Measurements from ENCODE around the gene RNF224. TPM values are rescaled to one million over a fixed set of nuclear protein-coding genes. Genes with fewer than 3 reads are reported as not detected.

RNF224 gene
- polyA plus RNA-seq, 1 donor: 2.4 TPM

GRCh38 chr9:137271696-137272076 is 44.4 kb downstream of the RNF224 start:
- DNase-seq (ENCODE audit: low read depth): no peak

DNA sequence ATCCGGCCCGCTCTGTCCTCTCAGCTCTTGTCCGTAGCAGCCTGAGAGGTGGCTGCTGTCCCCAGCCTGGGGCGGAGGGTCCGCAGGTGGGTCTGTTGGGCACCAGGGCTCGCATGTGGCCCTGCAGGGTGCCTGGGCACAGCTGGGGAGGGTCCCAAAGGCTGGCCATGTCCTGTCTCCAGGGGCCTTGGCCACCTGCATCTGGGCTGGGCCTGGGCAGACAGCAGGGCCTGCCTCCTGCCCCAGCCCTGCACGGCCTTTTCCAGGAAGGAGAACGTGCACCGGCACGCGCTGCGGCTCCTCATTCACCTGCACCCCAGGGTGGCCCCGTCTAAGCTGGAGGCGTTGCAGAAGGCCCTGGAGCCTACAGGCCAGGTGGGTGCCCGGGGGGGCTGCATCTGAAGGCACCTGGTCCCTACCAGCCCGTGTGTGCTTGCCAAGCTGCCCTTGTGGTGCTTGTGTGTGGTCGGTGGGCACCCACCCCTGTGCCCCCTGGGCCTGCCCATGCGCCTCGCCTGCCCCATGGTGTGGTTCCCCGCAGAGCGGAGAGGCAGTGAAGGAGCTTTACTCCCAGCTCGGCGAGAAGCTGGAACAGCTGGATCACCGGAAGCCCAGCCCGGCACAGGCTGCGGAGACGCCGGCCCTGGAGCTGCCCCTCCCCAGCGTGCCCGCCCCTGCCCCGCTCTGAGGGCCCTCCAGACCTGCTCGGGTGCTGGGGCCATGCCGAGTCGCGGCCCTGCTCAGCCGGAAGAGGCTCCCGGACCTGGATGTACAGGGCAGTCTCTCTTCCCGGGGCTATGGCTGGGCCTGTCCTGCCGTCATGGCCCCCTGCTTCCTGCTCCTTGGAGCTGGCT is 45.2 kb downstream of the RNF224 start:
- no peak for DNase-seq (ENCODE audit: low read depth)

DNA sequence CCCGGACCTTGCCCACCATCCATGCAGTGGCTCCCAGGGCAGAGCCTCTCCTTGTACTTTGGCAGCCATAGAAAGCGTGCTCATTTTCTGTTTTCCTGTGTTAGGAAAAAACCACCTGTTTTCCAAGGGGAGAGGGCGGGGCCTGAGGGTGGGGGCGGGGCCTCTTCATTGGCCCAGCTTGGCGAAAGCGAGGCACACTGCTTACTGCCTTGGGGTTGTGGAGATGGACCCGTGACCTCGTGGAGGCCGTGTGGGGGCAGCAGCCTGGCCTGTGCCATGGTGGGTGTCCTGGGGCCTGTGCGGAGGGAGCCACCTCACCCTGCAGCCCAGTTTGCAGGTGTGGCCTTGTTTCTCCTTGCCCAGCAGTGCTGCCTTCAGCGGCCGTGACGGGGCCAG is 45.8 kb downstream of the RNF224 start:
- DNase-seq (ENCODE audit: low read depth): no peak

GRCh38 chr9:137273611-137274320 is 46.5 kb downstream of the RNF224 start:
- DNase-seq (ENCODE audit: low read depth): no peak

DNA sequence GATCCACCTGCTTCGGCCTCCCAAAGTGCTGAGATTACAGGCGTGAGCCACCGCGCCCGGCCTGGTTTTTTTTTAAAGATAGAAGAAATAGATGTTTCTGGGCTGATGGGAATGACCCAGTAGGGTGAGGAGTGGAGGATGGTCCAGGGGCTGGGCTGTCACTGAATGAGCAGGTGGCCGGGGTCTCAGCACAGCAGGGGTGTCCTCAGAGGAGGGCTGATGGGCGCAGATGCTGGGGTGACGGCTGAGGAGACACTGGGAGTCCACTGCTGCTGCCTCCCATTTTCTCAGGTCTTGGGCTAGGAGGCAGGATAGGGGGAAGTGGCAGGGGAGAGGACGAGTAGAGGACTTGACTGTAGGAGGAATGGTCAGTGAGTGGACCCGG is 47.9 kb downstream of the RNF224 start:
- no peak for DNase-seq (ENCODE audit: low read depth)

- DNase-seq (ENCODE audit: low read depth): no peak
These were observed 48.5 kb downstream of the RNF224 start for GRCh38 chr9:137275588-137276472.

- peak; percentile 65 for DNase-seq (ENCODE audit: low read depth)
These were observed 49.4 kb downstream of the RNF224 start for GRCh38 chr9:137276473-137277328.

DNA sequence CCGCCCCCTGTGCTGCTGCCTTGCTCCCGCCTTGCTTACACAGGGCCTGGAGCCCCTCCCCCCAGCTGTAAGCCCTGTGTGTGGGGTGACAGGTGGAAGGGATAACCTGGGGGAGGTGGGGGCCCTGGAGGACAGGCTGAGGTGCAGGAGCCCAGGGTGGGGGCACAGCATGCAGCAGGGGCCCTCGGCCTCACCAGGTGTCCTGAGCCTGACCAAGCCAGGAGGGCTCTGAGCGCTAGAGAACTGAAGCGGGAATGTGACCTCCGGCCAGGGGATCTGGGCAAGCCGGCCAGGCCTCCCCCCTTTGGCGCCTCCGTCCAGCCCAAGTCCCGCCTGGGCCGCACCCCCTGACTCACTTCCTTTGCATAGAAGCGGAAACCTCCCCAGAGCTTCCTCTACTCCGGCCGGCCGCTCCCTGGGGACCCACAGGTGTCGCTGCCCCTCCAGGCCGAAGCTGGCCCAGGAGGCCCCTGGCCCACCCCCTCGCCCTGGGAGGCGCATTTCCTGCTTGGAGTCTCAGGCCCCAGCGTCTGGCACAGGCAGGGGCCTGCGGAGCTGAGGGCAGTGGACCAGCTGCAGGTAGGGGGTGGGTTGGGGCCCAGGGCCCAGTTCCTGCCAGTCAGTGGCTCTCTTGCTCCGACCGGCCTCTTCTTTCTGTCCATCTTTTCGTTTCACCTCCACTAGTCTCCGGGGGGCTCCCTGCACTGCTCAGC is 50.2 kb downstream of the RNF224 start, which contains the start of gene TOR4A:
Gene TOR4A (plus strand): TSS at position 398 of the 713 bp plus-strand sequence. CDS start 964 bp downstream, outside the sequence.
- no peak for DNase-seq (ENCODE audit: low read depth)

DNA sequence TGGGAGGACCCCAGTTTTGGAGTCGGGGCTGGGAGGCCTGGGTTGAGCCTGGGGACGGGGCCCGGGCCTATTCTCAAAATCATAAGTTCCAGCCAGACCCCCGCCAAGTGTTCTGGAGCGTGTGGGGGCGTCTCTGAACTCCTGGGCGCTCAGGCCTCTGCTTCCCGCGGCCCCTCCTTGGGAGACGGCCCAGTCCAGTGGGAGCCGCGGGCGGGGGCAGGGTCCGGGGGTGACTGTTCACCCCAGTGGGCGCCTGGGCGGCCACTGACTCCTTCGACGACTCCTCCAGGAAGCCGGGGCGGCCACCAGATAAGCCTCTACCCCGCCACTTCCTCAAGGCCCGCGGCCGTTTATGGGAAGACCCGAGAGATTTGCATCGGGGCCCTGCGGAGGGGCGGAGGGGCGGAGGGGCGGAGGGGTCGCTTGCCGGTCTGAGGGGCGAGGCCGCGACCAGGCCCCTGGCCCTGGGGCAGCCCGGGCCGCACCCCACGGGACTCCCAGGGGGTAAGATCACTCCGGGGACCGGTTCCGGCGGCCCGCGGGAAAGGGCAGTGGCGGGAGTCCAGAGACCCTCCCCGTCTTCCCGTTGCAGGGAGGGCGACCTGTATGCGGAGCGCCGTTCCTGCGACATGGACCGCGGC is 50.9 kb downstream of the RNF224 start:
- no peak for DNase-seq (ENCODE audit: low read depth)

Other genes starting within 250 kb of the RNF224 start
- 21.9 TPM for gene PTGDS, start 250.0 kb upstream of the RNF224 start, polyA plus RNA-seq (ENCODE audit: insufficient read length)
- 0.61 TPM for gene LCNL1, start 244.5 kb upstream of the RNF224 start, polyA plus RNA-seq (ENCODE audit: insufficient read length)
- 22.8 TPM for gene PAXX, start 235.1 kb upstream of the RNF224 start, polyA plus RNA-seq (ENCODE audit: insufficient read length)
- 0.42 TPM for gene CLIC3, start 230.9 kb upstream of the RNF224 start, polyA plus RNA-seq (ENCODE audit: insufficient read length)
- gene ABCA2, start 199.3 kb upstream of the RNF224 start, polyA plus RNA-seq (ENCODE audit: insufficient read length): 16.5 TPM
- 0.08 TPM for gene FUT7, start 195.4 kb upstream of the RNF224 start, polyA plus RNA-seq (ENCODE audit: insufficient read length)
- 40.9 TPM for gene NPDC1, start 181.3 kb upstream of the RNF224 start, polyA plus RNA-seq (ENCODE audit: insufficient read length)
- 16.2 TPM for gene ENTPD2, start 173.4 kb upstream of the RNF224 start, polyA plus RNA-seq (ENCODE audit: insufficient read length)
- 3.6 TPM for gene SAPCD2, start 156.9 kb upstream of the RNF224 start, polyA plus RNA-seq (ENCODE audit: insufficient read length)
- gene UAP1L1, start 150.0 kb upstream of the RNF224 start, polyA plus RNA-seq (ENCODE audit: insufficient read length): 1.9 TPM
- 38.6 TPM for gene MAN1B1, start 140.5 kb upstream of the RNF224 start, polyA plus RNA-seq (ENCODE audit: insufficient read length)
- gene DPP7, start 112.8 kb upstream of the RNF224 start, polyA plus RNA-seq (ENCODE audit: insufficient read length): 21.7 TPM
- not detected for gene GRIN1, start 88.3 kb upstream of the RNF224 start, polyA plus RNA-seq (ENCODE audit: insufficient read length)
- 0.11 TPM for gene LRRC26, start 57.5 kb upstream of the RNF224 start, polyA plus RNA-seq (ENCODE audit: insufficient read length)
- not detected for gene TMEM210, start 55.4 kb upstream of the RNF224 start, polyA plus RNA-seq (ENCODE audit: insufficient read length)
- gene ANAPC2, start 38.9 kb upstream of the RNF224 start, polyA plus RNA-seq (ENCODE audit: insufficient read length): 30.4 TPM
- 53.7 TPM for gene SSNA1, start 38.8 kb upstream of the RNF224 start, polyA plus RNA-seq (ENCODE audit: insufficient read length)
- gene TPRN, start 26.8 kb upstream of the RNF224 start, polyA plus RNA-seq (ENCODE audit: insufficient read length): 10.9 TPM
- gene TMEM203, start 21.9 kb upstream of the RNF224 start, polyA plus RNA-seq (ENCODE audit: insufficient read length): 33.0 TPM
- 7.0 TPM for gene NDOR1, start 21.8 kb upstream of the RNF224 start, polyA plus RNA-seq (ENCODE audit: insufficient read length)
- 2.5 TPM for gene RNF208, start 5.3 kb upstream of the RNF224 start, polyA plus RNA-seq (ENCODE audit: insufficient read length)
- 2.4 TPM for gene CYSRT1, start 2.3 kb upstream of the RNF224 start, polyA plus RNA-seq (ENCODE audit: insufficient read length)
- gene SLC34A3, start 3.4 kb downstream of the RNF224 start, polyA plus RNA-seq (ENCODE audit: insufficient read length): 1.5 TPM
- 146 TPM for gene TUBB4B, start 13.8 kb downstream of the RNF224 start, polyA plus RNA-seq (ENCODE audit: insufficient read length)
- gene STPG3, start 23.8 kb downstream of the RNF224 start, polyA plus RNA-seq (ENCODE audit: insufficient read length): 0.18 TPM
- gene NELFB, start 27.8 kb downstream of the RNF224 start, polyA plus RNA-seq (ENCODE audit: insufficient read length): 45.6 TPM
- 7.6 TPM for gene TOR4A, start 50.2 kb downstream of the RNF224 start, polyA plus RNA-seq (ENCODE audit: insufficient read length)
- gene NRARP, start 74.8 kb downstream of the RNF224 start, polyA plus RNA-seq (ENCODE audit: insufficient read length): 3.8 TPM
- 13.0 TPM for gene EXD3, start 195.7 kb downstream of the RNF224 start, polyA plus RNA-seq (ENCODE audit: insufficient read length)
- gene NOXA1, start 195.9 kb downstream of the RNF224 start, polyA plus RNA-seq (ENCODE audit: insufficient read length): 2.2 TPM
- 0.46 TPM for gene ENTPD8, start 213.9 kb downstream of the RNF224 start, polyA plus RNA-seq (ENCODE audit: insufficient read length)
- 16.9 TPM for gene NSMF, start 231.8 kb downstream of the RNF224 start, polyA plus RNA-seq (ENCODE audit: insufficient read length)